Right cardiac atrium (tissue), 5 donors: Measurements from ENCODE around the gene RPRD1A. TPM values are rescaled to one million over a fixed set of nuclear protein-coding genes. Genes with fewer than 3 reads are reported as not detected.
"Not testable (repeated sequence)": the region's sequence is repeated elsewhere in the genome, so short reads cannot be mapped to it uniquely, and the experiment has no call there.

Experiments used
- ATAC-seq, 2 donors: fragments of 200-7000 bp; cut with Tn5 transposase; one replicate each; pipeline versions ENCODE4 v1.8.0 to v1.9.1; 2020; ENCODE audit warnings: moderate library complexity in 2 of 2, mild to moderate bottlenecking in 1 of 2
- DNase-seq, 3 donors: peaks; one replicate each; pipeline ENCODE4 v3.0.0-alpha.2; 2020
- H3K27ac ChIP-seq: one replicate; pipeline ENCODE4 v1.5.1; 2013; ENCODE audit warnings: mild to moderate bottlenecking, low read length, control low read depth, moderate library complexity
- H3K27me3 ChIP-seq: one replicate; pipeline ENCODE4 v1.6.1; 2013; ENCODE audit not compliant: control insufficient read depth, insufficient read depth
- H3K4me1 ChIP-seq: one replicate; pipeline ENCODE4 v1.6.1; 2013; ENCODE audit warnings: low read length; ENCODE audit not compliant: control insufficient read depth, insufficient read depth
- H3K4me3 ChIP-seq: one replicate; pipeline ENCODE4 v1.5.1; 2013; ENCODE audit warnings: low read length, control low read depth
- H3K9me3 ChIP-seq: one replicate; pipeline ENCODE4 v1.6.1; 2013; ENCODE audit warnings: low read length; ENCODE audit not compliant: control insufficient read depth
- WGBS: extraction: QIAGEN DNeasy Blood & Tissue Kit; methylation state at CpG from one replicate; pipeline ENCODE4 v1.1.7; 2013; 5-methylcytosine and 5-hydroxymethylcytosine counted together
- intact Hi-C, 4 donors: fragments of 100-400 bp; cut with DNase I; formaldehyde crosslinking; loops; one replicate each; pipeline versions ENCODE4 v1.11.0 to v1.14.0; 2022 to 2023
- polyA plus RNA-seq: library from polyadenylated mRNA; stranded (reverse); fragments of 200-250 nt; gene quantifications from one replicate; pipeline ENCODE4 v1.2.3, GENCODE V29; 2013
- total RNA-seq, 4 donors: library from RNA; stranded (reverse); fragmentation: NEBNext Ultra II Directional; extraction: Animal tissue kit (Norgen Biotek cat#: 25700); gene quantifications; one replicate each; pipeline ENCODE4 v1.2.1, GENCODE V29; 2021
- donor health status: healthy with polysubstance abuse.
- donor health status: DM: no; HTN: yes; CAD: no.
- donor health status: DM: no; HTN: no; CAD: no.
- donor health status: DM: no; HTN: yes; CAD: no; lungs with severe emphysema.
- donor health status: DM: yes; HTN: yes; CAD: no.

Gene RPRD1A
- total and polyA plus RNA-seq, 5 donors, result 23.7 to 51.0 (median 45.5) TPM

DNA sequence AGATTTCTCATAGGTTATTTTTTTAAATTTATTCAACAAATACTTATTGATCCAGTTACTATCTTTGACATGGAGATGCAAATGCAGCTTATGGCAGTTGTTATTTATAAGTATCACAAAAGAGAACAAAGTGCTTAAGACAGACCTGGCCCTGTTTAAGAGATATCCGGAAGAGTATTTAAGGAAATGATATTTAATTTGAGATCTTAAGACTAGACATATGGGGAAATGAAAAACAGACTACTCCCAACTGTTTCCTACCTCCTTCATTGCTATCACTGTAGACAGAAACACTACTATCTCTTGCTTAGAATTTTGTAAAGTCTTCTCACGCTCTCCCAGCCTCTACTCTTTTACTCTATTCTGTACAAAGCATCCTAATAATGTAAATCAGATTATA, 36.0 kb downstream of the RPRD1A start:
- DNase-seq, result no peak
- Histone ChIP-seq H3K27me3 (no peaks in the 10 kb centered on the region), H3K9me3 (no peaks in the 10 kb centered on the region), H3K27ac (no peak overlapping the region), H3K4me1 (no peaks in the 10 kb centered on the region), H3K4me3 (no peak overlapping the region)
- no peak for ATAC-seq
- intact Hi-C loops, result no loop called here
- 87% methylated on average over 2 of the region's 2 CpGs for WGBS

DNA sequence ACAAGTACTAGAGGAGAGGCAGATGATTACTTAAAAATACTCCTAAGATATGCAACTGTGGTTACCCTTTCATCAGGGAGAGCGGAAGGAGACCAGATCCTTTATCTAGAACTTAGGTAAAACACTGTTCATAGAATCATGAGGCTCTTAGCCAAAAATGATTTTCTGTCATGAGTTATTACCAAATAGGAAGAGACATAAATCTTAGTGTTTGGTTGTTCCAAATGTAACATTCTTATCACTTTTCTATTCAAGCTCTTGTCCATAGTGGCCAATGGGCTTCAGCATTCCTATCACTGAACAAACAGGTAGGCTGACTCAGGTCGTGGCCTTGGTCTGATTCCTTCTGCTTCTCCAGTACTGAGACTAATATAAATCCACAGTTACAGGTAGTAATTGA, 38.5 kb downstream of the RPRD1A start:
- ATAC-seq (no peak), DNase-seq (no peak)
- Histone ChIP-seq H3K27ac (no peak overlapping the region), H3K27me3 (no peaks in the 10 kb centered on the region), H3K4me1 (no peaks in the 10 kb centered on the region), H3K4me3 (no peak overlapping the region), H3K9me3 (no peaks in the 10 kb centered on the region)
- intact Hi-C loops, result no loop called here
- WGBS, result 96% methylated on average over 2 of the region's 2 CpGs

DNA sequence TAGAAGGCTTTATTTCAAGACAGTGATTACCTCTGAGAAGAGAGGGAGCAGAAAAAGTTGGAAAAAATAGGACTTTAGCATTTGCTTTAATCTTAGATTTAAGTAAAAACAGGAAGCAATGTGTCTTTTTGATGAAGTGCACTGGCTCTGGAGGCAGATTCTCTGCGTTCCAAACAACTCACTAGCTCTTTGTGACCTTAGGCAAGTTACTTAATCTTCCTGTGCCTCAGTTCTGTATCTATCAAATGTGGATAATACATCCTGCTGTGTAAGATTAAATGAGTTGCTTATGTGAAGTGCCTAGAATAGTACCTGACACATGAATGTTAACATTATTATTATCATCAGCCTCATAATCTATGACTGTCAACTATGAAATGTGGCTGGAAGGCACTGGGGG, 42.3 kb downstream of the RPRD1A start:
- H3K9me3 ChIP-seq, result no peaks in the 10 kb centered on the region
- H3K27ac ChIP-seq, result no peak overlapping the region
- ATAC-seq, result no peak
- 46% methylated on average over 1 of the region's 1 CpG for WGBS
- no peaks in the 10 kb centered on the region for H3K27me3 ChIP-seq
- intact Hi-C loops, result no loop called here
- H3K4me3 ChIP-seq, result no peak overlapping the region
- H3K4me1 ChIP-seq, result no peaks in the 10 kb centered on the region
- DNase-seq, result no peak

DNA sequence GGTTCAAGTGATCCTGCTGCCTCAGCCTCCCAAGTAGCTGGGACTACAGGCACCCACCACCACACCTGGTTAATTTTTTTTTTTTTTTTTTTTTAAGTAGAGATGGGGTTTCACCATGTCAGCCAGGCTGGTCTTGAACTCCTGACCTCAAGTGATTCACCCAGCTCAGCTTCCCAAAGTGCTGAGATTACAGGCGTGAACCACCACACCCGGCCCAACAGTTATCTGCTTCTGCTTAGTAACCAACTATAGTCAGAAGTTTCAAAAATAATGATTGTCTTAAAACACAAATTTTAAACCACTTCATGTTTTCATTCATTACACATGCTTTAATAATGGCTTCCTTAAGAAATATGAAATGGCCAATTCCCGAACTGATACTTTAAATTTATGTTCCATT, 43.1 kb downstream of the RPRD1A start:
- ATAC-seq, intact Hi-C loops, H3K27ac ChIP-seq, H3K27me3 ChIP-seq, DNase-seq, H3K4me1 ChIP-seq, H3K4me3 ChIP-seq, H3K9me3 ChIP-seq: not testable (repeated sequence)
- WGBS, result 88% methylated on average over 3 of the region's 3 CpGs

DNA sequence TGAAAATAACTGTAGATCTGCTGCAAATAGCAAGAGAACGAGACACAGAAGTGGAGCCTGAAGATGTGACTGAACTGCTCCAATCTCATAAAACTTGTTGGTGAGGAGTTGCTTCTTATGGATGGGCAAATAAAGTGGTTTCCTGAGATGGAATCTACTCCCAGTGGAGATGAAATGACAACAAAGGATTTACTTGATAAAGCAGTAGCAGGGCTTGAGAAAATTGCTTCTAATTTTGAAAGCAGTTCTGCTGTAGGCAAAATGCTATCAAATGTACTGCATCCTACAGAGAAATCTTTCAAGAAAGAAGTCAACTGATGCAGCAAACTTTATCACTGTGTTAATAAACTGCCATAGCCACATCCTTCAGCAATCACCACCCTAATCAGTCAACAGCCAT, 44.0 kb downstream of the RPRD1A start:
- Histone ChIP-seq H3K4me1 (no peaks in the 10 kb centered on the region), H3K4me3 (no peak overlapping the region), H3K27ac (no peak overlapping the region), H3K27me3 (no peaks in the 10 kb centered on the region), H3K9me3 (no peaks in the 10 kb centered on the region)
- intact Hi-C loops, result no loop called here
- DNase-seq, result no peak
- ATAC-seq, result no peak
- WGBS, result 91% methylated on average over 1 of the region's 1 CpG

DNA sequence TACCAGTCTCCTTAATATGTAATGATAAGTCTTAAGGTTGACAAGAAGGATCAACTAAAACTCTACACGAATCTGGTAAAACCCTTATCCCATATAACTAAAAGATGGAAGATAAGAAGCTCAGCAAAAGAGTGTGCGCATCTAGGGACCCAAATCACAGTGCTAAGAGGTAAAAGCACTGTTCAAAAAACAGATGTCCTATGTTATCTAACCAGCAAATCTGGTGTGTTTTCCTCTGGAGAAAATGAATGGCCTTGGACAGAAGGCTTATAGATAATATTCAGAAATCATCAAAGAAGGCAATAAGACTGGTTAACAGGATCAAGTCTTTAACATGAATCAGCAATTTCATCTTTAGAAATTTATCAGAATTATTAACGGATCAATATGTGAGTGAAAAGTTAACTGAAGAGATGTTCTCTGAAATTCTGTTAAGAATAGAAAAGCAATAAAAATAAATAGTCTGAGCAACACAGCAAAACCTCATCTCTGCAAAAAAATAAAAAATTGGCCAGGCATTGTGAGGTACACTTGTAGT, 47.1 kb downstream of the RPRD1A start:
- ATAC-seq (no peak), DNase-seq (no peak)
- Histone ChIP-seq H3K27ac (no peak overlapping the region), H3K4me1 (no peaks in the 10 kb centered on the region), H3K27me3 (no peaks in the 10 kb centered on the region), H3K9me3 (no peaks in the 10 kb centered on the region), H3K4me3 (no peak overlapping the region)
- intact Hi-C loops, result no loop called here
- WGBS, result 91% methylated on average over 3 of the region's 3 CpGs

DNA sequence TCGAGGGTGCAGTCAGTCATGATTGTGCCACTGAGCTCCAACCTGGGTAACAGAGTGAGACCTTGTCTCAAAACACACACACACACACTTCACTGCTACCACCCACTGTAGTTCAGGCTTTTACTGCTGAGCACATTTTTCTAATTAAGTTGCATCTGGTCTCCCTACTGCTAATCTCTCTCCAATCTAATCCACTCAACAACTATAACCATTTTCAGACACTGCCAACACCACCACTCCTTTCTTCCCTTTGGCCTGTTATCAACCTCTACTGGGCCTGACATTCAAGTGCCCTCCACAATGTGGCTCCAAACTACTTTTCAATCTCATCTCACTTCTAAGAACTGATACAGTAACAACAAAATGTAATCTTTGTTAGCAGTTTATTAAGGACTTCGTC, 50.1 kb downstream of the RPRD1A start:
- no peaks in the 10 kb centered on the region for H3K4me1 ChIP-seq
- ATAC-seq (no peak), DNase-seq (no peak)
- H3K4me3 ChIP-seq, result no peak overlapping the region
- H3K27me3 ChIP-seq, result no peaks in the 10 kb centered on the region
- WGBS, result 78% methylated on average over 2 of the region's 2 CpGs
- H3K27ac ChIP-seq, result no peak overlapping the region
- no peaks in the 10 kb centered on the region for H3K9me3 ChIP-seq
- intact Hi-C loops, result loop anchor here in 3 of 4 donors (5.0 to 10.0 kb wide), 3 partner anchors 115 to 268 kb away; no protein-coding TSS in a partner anchor

DNA sequence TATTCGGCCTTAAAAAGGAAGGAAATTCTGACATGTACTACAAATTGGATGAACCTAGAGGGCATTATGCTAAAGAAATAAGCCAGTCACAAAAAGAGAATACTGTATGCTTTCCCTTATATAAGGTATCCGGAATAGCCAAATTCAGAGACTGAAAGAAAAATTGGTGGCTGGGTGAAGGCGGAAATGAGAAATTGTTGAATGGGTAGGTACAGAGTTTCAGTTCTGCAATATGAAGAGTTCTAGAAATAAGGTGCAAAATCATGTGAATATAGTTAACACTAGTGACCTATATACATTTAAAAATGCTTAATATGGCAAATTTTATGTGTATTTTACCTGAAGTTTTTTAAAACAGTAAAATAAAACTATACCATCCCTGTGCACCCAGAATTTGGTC, 51.7 kb downstream of the RPRD1A start:
- no peaks in the 10 kb centered on the region for H3K9me3 ChIP-seq
- ATAC-seq (no peak), DNase-seq (no peak)
- 92% methylated on average over 3 of the region's 3 CpGs for WGBS
- H3K27ac ChIP-seq, result no peak overlapping the region
- no peaks in the 10 kb centered on the region for H3K4me1 ChIP-seq
- H3K27me3 ChIP-seq, result no peaks in the 10 kb centered on the region
- no peak overlapping the region for H3K4me3 ChIP-seq
- intact Hi-C loops, result loop anchor here in 3 of 4 donors (5.0 to 10.0 kb wide), 3 partner anchors 117 to 269 kb away; no protein-coding TSS in a partner anchor

DNA sequence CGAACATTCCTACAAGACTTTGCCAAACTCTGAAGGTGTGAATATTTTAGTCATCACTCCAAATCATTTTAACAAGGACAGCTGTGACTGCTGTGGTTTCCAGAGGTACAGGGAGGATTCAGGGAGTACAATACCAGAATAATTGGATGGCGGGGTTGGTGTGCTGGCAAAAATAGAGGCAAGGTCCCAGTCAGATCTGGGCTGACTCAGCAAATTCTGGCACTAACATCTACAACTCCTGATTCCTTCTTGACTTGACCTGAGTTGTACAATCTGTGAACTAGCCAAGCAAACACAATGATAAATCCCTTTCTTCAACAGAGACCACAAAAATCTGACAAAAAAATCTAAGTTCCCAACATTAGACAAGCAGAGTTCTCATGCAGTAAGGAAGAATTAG, 54.5 kb downstream of the RPRD1A start:
- H3K27ac ChIP-seq, result no peak overlapping the region
- no peak for ATAC-seq
- intact Hi-C loops, result loop anchor here in 1 of 4 donors (10.0 kb wide), 1 partner anchor 272 kb away; no protein-coding TSS in a partner anchor
- no peak overlapping the region for H3K4me3 ChIP-seq
- no peaks in the 10 kb centered on the region for H3K4me1 ChIP-seq
- no peaks in the 10 kb centered on the region for H3K27me3 ChIP-seq
- DNase-seq, result no peak
- no peaks in the 10 kb centered on the region for H3K9me3 ChIP-seq
- 95% methylated on average over 2 of the region's 2 CpGs for WGBS

DNA sequence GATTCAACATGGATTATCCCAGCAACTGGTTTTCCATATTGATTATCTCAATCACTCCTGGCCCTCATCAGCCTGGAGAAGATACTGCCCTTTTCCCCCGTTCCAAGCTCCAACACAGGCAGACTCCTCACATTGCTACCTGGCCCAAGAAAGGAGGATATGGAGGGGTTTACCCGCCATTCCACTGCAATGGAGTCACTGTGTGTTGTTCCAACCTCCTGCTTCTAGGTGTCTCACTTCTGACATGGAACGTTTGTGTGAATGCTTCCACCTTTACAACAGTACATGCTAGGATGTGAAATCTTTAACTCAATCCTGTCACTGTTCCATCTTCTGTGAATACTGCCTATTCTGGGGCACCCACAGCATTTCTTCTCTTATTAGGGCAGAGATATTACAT, 58.1 kb downstream of the RPRD1A start:
- Histone ChIP-seq H3K27me3 (no peaks in the 10 kb centered on the region), H3K9me3 (no peaks in the 10 kb centered on the region), H3K4me1 (no peaks in the 10 kb centered on the region), H3K27ac (no peak overlapping the region), H3K4me3 (no peak overlapping the region)
- WGBS, result 72% methylated on average over 3 of the region's 3 CpGs
- DNase-seq (no peak), ATAC-seq (no peak)
- intact Hi-C loops, result no loop called here

DNA sequence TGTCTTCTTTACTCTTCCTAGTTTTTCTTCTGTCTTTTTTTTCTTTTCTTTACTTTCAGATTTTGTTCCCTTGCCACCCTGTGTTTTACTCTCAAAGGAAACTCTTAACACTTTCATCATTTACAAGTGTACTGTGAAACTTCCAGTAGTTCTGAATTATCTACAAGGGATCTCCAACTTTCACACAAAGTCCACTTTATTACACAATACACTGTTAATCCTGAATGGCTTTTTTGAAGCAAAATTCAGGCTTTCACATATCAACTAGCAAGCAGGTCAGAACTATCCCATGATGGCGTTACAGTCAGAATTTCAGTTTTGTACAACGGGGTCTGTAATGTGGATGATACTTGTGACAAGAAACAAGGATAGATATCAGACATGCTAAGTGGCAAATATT, 60.4 kb downstream of the RPRD1A start:
- DNase-seq, result no peak
- H3K4me1 ChIP-seq, result no peaks in the 10 kb centered on the region
- no peak overlapping the region for H3K4me3 ChIP-seq
- 97% methylated on average over 2 of the region's 2 CpGs for WGBS
- intact Hi-C loops, result no loop called here
- no peak for ATAC-seq
- H3K27me3 ChIP-seq, result no peaks in the 10 kb centered on the region
- no peak overlapping the region for H3K27ac ChIP-seq
- no peaks in the 10 kb centered on the region for H3K9me3 ChIP-seq

DNA sequence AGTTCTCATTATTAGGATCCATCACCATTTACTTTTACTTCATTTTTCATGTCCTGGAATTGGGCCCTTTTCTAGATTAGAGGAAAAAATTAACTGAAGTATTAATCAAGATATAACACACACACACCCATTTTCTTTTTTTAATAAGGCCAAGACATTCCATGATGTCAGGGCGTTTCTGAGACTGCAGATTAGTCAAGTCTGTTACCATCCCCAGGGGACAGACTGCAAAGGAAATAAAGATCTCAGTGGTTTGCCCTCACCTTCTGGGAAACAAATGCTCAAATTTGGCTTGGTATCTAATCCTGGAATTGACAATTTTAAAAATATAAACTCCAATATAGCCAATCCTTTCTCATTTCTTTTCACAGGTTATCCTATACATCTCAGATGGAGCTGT, 67.4 kb downstream of the RPRD1A start:
- DNase-seq, result no peak
- WGBS, result 38% methylated on average over 1 of the region's 1 CpG
- H3K27ac ChIP-seq, result no peak overlapping the region
- no peaks in the 10 kb centered on the region for H3K27me3 ChIP-seq
- H3K4me3 ChIP-seq, result no peak overlapping the region
- no peak for ATAC-seq
- H3K9me3 ChIP-seq, result no peaks in the 10 kb centered on the region
- H3K4me1 ChIP-seq, result no peaks in the 10 kb centered on the region
- intact Hi-C loops, result no loop called here
